Measurements from ENCODE around the gene MYT1. TPM values are rescaled to one million over a fixed set of nuclear protein-coding genes. Genes with fewer than 3 reads are reported as not detected.

Gene MYT1
- total and polyA plus RNA-seq, 2 of the 8 experiments (the other 6 are each of a cell fraction or from before 2014, with no cell fraction given) = 0.63 to 2.0 TPM

- no peak for TF ChIP-seq GABPA (IDR thresholded peaks at IDR 0.05; ENCODE audit: borderline replicate concordance, insufficient read depth, low read length)
- no peak for TF ChIP-seq SRF (IDR thresholded peaks at IDR 0.05; ENCODE audit: low read depth, low read length)
- TF ChIP-seq CHD1 (IDR thresholded peaks at IDR 0.05; ENCODE audit: low read depth, low read length) = no peak
- no peak for TF ChIP-seq KDM4A (IDR thresholded peaks at IDR 0.05; ENCODE audit: low read depth, low read length, severe bottlenecking)
- TF ChIP-seq USF2 (IDR thresholded peaks at IDR 0.05; ENCODE audit: low read length) = no peak
- no peak for TF ChIP-seq KDM5A (IDR thresholded peaks at IDR 0.05; ENCODE audit: low read length)
- TF ChIP-seq MAFK (IDR thresholded peaks at IDR 0.05; ENCODE audit: low read depth, low read length) = no peak
Observed at GRCh38 chr20:64198347-64198746, 34.1 kb downstream of the MYT1 start (continued).

All from H1 (cell line).